ENCODE results near the gene TFDP2. TPM values are rescaled to one million over a fixed set of nuclear protein-coding genes. Genes with fewer than 3 reads are reported as not detected.

The TFDP2 gene
- total RNA-seq, 1 experiment from 2014 or later = 48.2 TPM

- H3K27me3 ChIP-seq (ENCODE audit: insufficient read depth, low read depth) = no peaks in the 10 kb centered on the region
- no peaks in the 10 kb centered on the region for H3K9me3 ChIP-seq (ENCODE audit: insufficient read depth, low read depth)
- no peaks in the 10 kb centered on the region for H3K9me2 ChIP-seq (ENCODE audit: insufficient read depth)
- no peak for DNase-seq
- intact Hi-C loops (cut with micrococcal nuclease; ENCODE audit: unreplicated experiment) = no loop called here
- no peaks in the 10 kb centered on the region for H3K36me3 ChIP-seq (ENCODE audit: low read depth)
- no peak overlapping the region for H3K27ac ChIP-seq
- H3K4me2 ChIP-seq = no peak overlapping the region
- H2AFZ ChIP-seq = no peak overlapping the region
- no peak overlapping the region for H3K4me3 ChIP-seq
- ChIA-PET CTCF (no interaction called here), POLR2A (ENCODE audit: unreplicated experiment) (no interaction called here)
- no peaks in the 10 kb centered on the region for H3F3A ChIP-seq (ENCODE audit: insufficient read depth, low read depth)
- no peaks in the 10 kb centered on the region for H3K4me1 ChIP-seq (replicated peaks; ENCODE audit: insufficient read depth)
- TF ChIP-seq CTCF (conservative IDR thresholded peaks at IDR 0.05) (no peak), EZH2 (IDR thresholded peaks at IDR 0.05; ENCODE audit: low read depth) (no peak)
- H4K20me1 ChIP-seq (ENCODE audit: insufficient read depth) = no peaks in the 10 kb centered on the region
- H3K79me2 ChIP-seq (ENCODE audit: low read depth) = no peaks in the 10 kb centered on the region
- no TSS peak for BruUV-seq (replicated peaks)
Observed at GRCh38 chr3:142064454-142064853, 84.9 kb downstream of the TFDP2 start.

GRCh38 chr3:142057331-142057725 is 92.0 kb downstream of the TFDP2 start:
- H3K27ac ChIP-seq = no peak overlapping the region
- TF ChIP-seq EZH2 (IDR thresholded peaks at IDR 0.05; ENCODE audit: low read depth) = no peak
- TF ChIP-seq CTCF (conservative IDR thresholded peaks at IDR 0.05) = no peak
- H3K4me2 ChIP-seq = no peak overlapping the region
- ChIA-PET CTCF (no interaction called here), POLR2A (ENCODE audit: unreplicated experiment) (no interaction called here)
- BruUV-seq (replicated peaks) = no TSS peak
- H3F3A ChIP-seq (ENCODE audit: insufficient read depth, low read depth) = no peaks in the 10 kb centered on the region
- H3K9me3 ChIP-seq (ENCODE audit: insufficient read depth, low read depth) = no peaks in the 10 kb centered on the region
- no peak overlapping the region for H3K4me3 ChIP-seq
- no peaks in the 10 kb centered on the region for H3K27me3 ChIP-seq (ENCODE audit: insufficient read depth, low read depth)
- H3K79me2 ChIP-seq (ENCODE audit: low read depth) = no peaks in the 10 kb centered on the region
- H2AFZ ChIP-seq = no peak overlapping the region
- no peaks in the 10 kb centered on the region for H3K4me1 ChIP-seq (replicated peaks; ENCODE audit: insufficient read depth)
- no peaks in the 10 kb centered on the region for H4K20me1 ChIP-seq (ENCODE audit: insufficient read depth)
- no peaks in the 10 kb centered on the region for H3K9me2 ChIP-seq (ENCODE audit: insufficient read depth)
- no peak for DNase-seq
- H3K36me3 ChIP-seq (ENCODE audit: low read depth) = no peaks in the 10 kb centered on the region
- intact Hi-C loops (cut with micrococcal nuclease; ENCODE audit: unreplicated experiment) = no loop called here

GRCh38 chr3:142056656-142057330 is 92.6 kb downstream of the TFDP2 start:
- BruUV-seq (replicated peaks) = no TSS peak
- Histone ChIP-seq H4K20me1 (ENCODE audit: insufficient read depth) (no peaks in the 10 kb centered on the region), H3K9me2 (ENCODE audit: insufficient read depth) (no peaks in the 10 kb centered on the region), H3K27me3 (ENCODE audit: insufficient read depth, low read depth) (no peaks in the 10 kb centered on the region), H3F3A (ENCODE audit: insufficient read depth, low read depth) (no peaks in the 10 kb centered on the region), H3K4me1 (replicated peaks; ENCODE audit: insufficient read depth) (no peaks in the 10 kb centered on the region), H3K36me3 (ENCODE audit: low read depth) (no peaks in the 10 kb centered on the region), H2AFZ (no peak overlapping the region), H3K9me3 (ENCODE audit: insufficient read depth, low read depth) (no peaks in the 10 kb centered on the region), H3K4me3 (no peak overlapping the region), H3K27ac (no peak overlapping the region), H3K79me2 (ENCODE audit: low read depth) (no peaks in the 10 kb centered on the region), H3K4me2 (no peak overlapping the region)
- TF ChIP-seq EZH2 (IDR thresholded peaks at IDR 0.05; ENCODE audit: low read depth) (no peak), CTCF (conservative IDR thresholded peaks at IDR 0.05) (no peak)
- POLR2A ChIA-PET (ENCODE audit: unreplicated experiment) = no interaction called here
- CTCF ChIA-PET = no interaction called here
- intact Hi-C loops (cut with micrococcal nuclease; ENCODE audit: unreplicated experiment) = no loop called here
- no peak for DNase-seq
